A172 (cell line): ENCODE results near the gene CCNY. TPM values are rescaled to one million over a fixed set of nuclear protein-coding genes. Genes with fewer than 3 reads are reported as not detected.
A peak's percentile ranks its signal among the peaks of the same experiment; 100 is the strongest.

Experiments
- DNase-seq: peaks from one replicate; pipeline ENCODE4 v3.0.0-alpha.2; 2015; ENCODE audit warnings: low spot score
- total RNA-seq: library from RNA; depleted of rRNA; stranded (reverse); fragments of >200 nt; shearing (Covaris generic); gene quantifications from 2 replicates; pipeline ENCODE4 v1.2.3, GENCODE V29; 2014

CCNY gene
- total RNA-seq, 1 experiment from 2014 or later = 49.9 TPM

GRCh38 chr10:35425595-35425994 lies 89.3 kb downstream of the CCNY start:
- no peak for DNase-seq

- DNase-seq = no peak
Measured at GRCh38 chr10:35426657-35427056, 90.3 kb downstream of the CCNY start.

- no peak for DNase-seq
Measured at GRCh38 chr10:35427543-35427942, 91.2 kb downstream of the CCNY start.

- no peak for DNase-seq
Measured at GRCh38 chr10:35428521-35428920, 92.2 kb downstream of the CCNY start.

GRCh38 chr10:35432781-35433338 lies 96.6 kb downstream of the CCNY start:
- DNase-seq = no peak

- peak; percentile 80 for DNase-seq
Measured at GRCh38 chr10:35433851-35434426, 97.6 kb downstream of the CCNY start.

- no peak for DNase-seq
Measured at GRCh38 chr10:35434533-35434932, 98.2 kb downstream of the CCNY start.

- no peak for DNase-seq
Measured at GRCh38 chr10:35435824-35436223, 99.5 kb downstream of the CCNY start.

GRCh38 chr10:35437829-35438228 lies 101.5 kb downstream of the CCNY start:
- DNase-seq = no peak

GRCh38 chr10:35438718-35439571 lies 102.6 kb downstream of the CCNY start:
- DNase-seq = no peak

- DNase-seq = no peak
Measured at GRCh38 chr10:35440016-35440415, 103.7 kb downstream of the CCNY start.

- DNase-seq = no peak
Measured at GRCh38 chr10:35442028-35442427, 105.7 kb downstream of the CCNY start.

- no peak for DNase-seq
Measured at GRCh38 chr10:35442592-35442991, 106.3 kb downstream of the CCNY start.

GRCh38 chr10:35443858-35444257 lies 107.5 kb downstream of the CCNY start:
- no peak for DNase-seq

- DNase-seq = no peak
Measured at GRCh38 chr10:35445150-35445884, 109.0 kb downstream of the CCNY start.

- DNase-seq = no peak
Measured at GRCh38 chr10:35446439-35446838, 110.1 kb downstream of the CCNY start.

- DNase-seq = peak; percentile 87
Measured at GRCh38 chr10:35447693-35448407, 111.5 kb downstream of the CCNY start.

GRCh38 chr10:35448687-35449662 lies 112.7 kb downstream of the CCNY start:
- DNase-seq = no peak

GRCh38 chr10:35449944-35450343 lies 113.6 kb downstream of the CCNY start:
- no peak for DNase-seq
